ENCODE measurements around the gene CAMKMT.

The CAMKMT gene

DNA sequence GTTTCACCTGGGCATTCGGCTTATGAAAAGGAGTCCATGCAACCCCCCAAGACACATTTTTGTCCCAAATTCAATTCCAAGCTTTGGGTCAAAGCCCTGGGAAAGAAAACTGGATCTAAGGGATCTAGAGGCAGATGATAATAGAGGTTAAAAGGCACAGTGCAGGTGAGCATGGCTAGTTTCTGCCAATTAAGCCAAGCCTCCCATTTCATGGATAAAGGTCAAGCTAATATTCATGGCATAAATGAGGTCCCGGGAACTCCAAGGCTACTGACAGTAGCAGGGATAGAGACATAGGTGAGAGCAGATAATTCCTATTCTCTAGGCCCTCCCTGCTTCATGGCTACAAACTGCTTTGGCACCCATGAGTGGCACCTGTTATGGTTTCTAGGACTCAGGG is 83.1 kb downstream of the CAMKMT start:
- no peak for DNase-seq (ENCODE audit: low spot score)

DNA sequence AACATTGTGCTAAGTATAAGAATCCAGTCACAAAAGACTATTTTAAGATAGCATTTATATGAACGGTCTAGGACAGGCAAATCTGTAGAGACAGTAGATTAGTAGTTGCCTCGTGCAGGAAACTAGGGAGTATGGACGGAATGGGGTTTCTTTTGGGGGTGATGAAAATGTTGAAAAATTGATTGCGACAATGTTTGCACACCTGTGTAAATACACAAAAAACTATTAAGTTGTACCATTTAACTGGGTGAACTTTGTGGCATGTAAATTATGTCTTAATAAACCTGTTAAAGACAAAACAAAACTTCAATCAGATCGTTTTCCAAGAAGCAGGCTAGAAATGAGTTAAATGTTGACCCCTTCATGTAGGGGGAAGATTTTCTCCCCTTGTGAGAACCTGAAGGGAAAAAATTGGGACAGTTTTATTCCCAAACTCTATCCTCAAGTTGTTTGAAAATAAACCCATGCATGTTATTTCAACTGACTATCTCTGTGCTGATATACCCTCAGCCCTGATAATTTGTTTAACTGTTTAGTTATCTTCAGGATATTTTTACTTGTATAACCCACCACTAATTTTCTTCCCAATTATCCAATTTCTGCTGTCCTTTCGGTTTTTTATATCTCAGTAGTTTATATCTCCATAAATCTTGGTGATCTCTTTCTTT is 87.2 kb downstream of the CAMKMT start:
- no peak for DNase-seq (ENCODE audit: low spot score)

- no peak for DNase-seq (ENCODE audit: low spot score)
These were observed 88.3 kb downstream of the CAMKMT start for GRCh38 chr2:44450082-44450481.

GRCh38 chr2:44450806-44451205 is 89.1 kb downstream of the CAMKMT start:
- DNase-seq (ENCODE audit: low spot score) = no peak

GRCh38 chr2:44452069-44452583 is 90.4 kb downstream of the CAMKMT start:
- DNase-seq (ENCODE audit: low spot score) = no peak

- no peak for DNase-seq (ENCODE audit: low spot score)
These were observed 91.5 kb downstream of the CAMKMT start for GRCh38 chr2:44453259-44453658.

DNA sequence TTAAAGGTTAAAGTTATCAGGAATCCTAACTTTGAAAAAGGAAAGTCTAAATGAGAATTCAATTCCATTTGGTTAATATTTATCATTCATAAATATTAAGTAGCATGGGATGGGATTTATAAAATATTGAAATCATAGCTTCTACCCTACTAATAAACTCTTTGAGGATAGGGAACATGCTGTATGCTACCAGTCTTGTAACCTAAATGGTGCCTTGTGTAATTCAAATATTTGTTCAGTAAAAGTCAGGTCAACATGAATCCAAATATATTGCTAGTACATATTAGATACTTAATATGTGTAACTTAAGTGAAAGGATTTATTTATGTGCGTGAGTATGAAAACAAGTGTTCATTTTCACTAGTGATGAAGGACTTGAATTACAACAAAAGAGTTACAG is 94.1 kb downstream of the CAMKMT start:
- DNase-seq (ENCODE audit: low spot score) = no peak

DNA sequence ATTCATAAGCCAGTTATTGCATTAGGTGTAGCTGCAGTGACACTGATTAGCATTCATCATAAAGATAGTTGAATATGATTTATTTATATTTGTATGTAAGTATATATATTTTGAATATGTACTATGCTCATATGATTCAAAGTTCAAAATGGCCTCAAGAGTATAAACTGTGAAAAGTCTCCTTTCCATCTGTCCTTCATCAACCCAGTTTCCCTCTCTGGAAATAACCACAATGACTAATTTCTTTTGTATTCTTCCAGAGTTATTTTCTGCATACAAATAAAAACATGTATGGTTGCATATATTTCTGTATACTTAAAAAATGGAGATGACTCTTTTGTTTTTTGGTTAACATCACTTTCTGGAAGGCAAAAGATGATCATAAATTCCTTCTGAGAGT is 95.2 kb downstream of the CAMKMT start:
- DNase-seq (ENCODE audit: low spot score) = no peak

- no peak for DNase-seq (ENCODE audit: low spot score)
These were observed 98.0 kb downstream of the CAMKMT start for GRCh38 chr2:44459739-44460138.

DNA sequence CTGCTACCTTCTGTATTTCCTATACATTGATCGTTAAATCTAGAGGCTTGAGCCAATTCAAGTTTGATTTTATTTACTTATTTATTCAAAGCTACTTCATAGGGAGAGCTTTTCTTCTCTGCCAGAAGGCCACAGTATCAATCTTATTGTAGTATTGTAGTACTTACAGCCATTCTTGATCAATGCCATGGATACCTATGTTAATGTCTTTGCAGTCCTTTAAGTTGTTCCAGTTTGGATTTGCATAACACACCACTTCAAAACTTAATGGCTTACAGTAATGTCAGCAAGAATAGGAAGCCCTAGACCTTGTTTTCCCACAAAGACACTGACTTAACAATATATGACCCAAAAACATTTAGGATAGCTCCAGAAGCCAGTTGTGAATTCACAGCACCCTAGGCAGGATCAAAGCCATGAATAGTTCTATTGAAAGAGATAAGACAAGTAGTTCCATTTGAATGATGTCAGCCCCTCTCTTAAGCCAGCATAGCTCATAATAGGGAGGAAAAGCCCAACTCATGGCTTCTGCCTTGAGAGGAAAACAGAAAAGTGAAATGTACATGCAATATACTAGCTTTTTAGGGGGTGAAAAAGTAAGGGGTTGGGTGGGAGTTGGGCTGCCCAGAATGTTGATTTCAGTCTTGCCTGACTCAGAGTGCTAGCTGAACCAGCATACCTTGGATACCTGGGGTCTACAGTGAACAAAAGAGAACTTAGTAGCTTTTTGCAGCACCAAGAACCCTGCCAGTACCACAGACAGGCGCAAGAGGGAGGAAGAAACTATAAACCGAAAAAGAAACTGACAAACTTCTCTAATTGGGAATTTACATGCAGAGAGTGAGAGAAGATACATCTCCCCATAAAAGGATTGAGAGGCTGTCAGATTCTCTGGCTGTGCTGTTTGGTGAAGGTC is 101.4 kb downstream of the CAMKMT start:
- DNase-seq (ENCODE audit: low spot score) = no peak

- no peak for DNase-seq (ENCODE audit: low spot score)
These were observed 102.7 kb downstream of the CAMKMT start for GRCh38 chr2:44464437-44464836.

DNA sequence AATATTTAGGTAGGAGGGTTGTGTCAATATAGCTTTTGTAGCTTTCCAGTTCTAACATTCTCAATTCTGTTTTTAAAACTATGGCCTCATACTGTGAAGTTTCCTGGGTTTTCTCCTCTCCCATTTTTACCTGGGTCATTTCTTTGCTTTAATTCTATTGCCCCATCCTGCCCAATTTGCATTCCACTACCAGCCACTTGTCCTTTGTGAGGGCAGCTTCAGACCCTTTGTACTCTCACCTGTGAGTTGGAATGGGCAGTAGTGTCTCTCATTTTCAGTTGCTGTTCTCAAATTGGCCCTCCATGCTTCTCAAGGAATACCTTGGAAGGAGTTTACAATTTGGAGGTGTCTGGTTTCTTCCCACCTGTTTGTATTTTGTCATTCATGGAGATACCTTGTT is 108.4 kb downstream of the CAMKMT start:
- DNase-seq (ENCODE audit: low spot score) = no peak

DNA sequence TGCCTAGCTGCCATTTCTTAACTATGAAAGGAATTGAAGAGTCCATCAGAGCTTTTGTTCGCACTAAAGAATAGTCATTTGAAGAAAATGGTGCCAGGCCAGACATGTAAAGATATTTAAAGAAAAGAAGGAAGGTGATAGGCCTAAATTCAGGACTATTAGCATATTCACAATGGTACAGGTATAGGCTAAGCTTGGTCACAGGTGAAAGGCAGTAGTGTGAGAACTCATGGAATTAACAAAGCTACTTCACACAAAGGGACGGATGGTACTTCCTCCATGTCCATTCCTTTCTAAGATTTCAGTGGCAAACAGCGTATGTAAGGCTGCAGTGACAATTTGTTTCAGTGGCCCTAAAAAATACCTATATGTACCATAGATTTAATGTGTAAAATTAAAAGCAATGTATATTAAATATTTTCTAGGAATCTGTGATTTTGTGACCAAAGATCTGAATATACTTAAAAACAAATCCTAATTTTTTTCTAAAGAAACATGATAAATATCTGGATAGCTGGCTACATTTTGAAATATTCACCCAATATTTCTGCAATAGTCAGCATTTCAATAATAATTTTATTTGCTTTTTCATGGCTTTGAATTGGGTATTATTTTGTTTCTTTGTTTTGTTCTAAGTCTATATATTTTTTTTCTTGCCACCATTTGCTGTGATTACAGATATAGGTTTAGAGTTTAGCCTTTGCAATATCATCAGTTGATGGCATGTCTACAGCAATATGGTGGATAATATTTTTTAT is 116.1 kb downstream of the CAMKMT start:
- no peak for DNase-seq (ENCODE audit: low spot score)

DNA sequence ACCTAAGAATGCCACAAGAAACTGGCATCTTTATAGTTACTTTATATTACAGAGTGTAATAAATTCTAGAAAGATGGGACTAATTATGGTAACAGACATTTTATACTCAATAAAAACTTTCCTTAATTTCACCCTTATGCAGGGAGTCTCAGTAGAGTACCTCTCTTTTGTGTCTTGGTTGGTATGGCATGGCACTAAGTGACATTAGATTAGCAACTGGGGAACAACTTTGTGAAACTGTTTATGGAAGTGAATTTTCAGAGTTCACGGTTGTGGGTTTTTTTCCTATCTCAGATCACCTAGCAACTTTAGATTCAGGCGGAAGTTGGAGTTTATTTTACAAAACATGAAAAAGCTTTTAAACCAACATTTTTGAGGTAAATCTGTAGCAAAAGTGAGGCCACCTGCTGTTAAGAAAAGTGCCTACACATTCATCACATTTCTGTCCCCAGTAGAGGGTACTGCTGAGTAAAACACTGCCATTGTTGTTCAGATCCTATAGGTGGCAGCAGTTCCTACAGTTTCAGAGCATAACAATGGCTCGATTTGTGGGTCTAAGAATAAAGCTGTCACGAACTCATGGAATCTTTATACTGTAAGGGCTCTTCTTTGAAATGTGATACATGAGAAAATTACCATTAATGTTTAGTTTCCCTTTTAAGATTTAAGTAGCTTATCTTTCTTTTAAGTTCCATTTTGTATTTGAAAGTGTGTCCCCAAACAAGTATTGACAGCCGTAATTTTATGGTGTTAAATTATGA is 117.6 kb downstream of the CAMKMT start:
- DNase-seq (ENCODE audit: low spot score) = peak; percentile 87

GRCh38 chr2:44480068-44480467 is 118.3 kb downstream of the CAMKMT start:
- DNase-seq (ENCODE audit: low spot score) = no peak

- no peak for DNase-seq (ENCODE audit: low spot score)
These were observed 125.3 kb downstream of the CAMKMT start for GRCh38 chr2:44487052-44487451.

DNA sequence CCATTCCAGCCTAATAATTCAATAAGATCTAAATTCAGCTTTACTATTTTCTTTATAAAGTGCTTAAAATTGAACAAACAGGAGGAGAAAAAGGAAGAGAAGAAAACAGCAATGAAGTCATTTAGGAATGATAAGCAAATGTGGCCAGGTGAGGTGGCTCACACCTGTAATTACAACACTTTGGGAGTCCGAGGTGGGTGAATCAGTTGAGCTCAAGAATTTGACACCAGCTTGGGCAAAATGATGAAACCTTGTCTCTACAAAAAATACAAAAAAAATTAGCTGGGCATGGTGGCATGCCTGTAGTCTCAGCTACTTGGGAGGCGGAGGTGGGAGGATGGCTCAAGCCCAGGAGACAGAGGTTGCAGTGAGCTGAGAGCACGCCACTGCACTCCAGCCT is 129.0 kb downstream of the CAMKMT start:
- DNase-seq (ENCODE audit: low spot score) = no peak

DNA sequence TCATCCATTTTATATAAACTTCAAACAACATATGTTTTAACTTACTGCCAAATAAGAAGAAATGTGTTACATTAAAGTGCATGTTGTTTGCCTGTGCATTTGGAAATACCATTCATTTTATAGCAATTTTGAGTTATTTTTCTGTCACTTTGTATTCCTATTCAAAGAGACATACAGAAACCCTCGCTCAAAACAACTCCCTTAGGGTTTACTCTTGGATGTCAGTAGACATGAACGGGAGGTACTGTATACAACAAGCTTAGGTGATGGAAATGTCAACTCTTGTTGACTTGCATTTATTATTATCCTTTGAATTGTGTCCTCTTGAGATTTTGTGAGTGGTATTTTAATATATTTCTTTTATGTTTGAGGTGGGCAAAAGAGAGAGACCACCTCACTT is 132.3 kb downstream of the CAMKMT start:
- no peak for DNase-seq (ENCODE audit: low spot score)

DNA sequence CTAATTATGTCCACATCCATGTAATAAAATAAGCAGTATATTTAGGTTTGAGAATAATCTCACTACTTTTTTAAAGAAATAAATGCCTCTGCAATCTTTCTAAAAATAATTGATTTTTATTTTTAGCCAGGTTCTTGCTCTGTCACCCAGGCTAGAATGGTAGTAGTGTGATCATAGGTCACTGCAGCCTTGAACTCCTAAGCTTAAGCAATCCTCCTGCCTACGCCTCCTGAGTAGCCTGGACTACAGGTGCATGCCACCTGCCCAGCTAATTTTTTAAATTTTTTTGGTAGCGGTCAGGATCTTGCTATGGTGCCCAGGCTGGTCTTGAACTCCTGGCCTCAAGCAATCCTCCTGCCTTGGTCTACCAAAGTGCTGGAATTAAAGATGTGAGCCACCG is 133.3 kb downstream of the CAMKMT start:
- DNase-seq (ENCODE audit: low spot score) = no peak

- DNase-seq (ENCODE audit: low spot score) = no peak
These were observed 133.8 kb downstream of the CAMKMT start for GRCh38 chr2:44495544-44495943.

DNA sequence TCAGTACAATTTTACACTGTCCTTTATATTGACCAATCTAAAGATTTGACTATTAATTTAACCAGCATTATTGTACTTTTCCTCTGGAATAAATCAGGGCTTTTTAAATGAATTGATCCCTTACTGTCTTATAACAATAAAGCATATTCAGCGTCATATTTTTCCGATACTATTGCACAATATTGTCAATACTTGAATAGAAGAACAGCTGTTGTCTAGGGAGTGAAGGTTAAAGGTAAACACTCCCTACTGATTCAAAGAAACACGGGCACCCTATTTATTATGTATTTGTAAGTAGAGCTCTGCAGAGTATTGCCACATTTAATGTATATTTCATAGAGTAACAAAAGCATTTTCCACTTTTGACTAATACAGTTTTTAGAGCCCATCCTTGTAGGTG is 134.4 kb downstream of the CAMKMT start:
- no peak for DNase-seq (ENCODE audit: low spot score)

DNA sequence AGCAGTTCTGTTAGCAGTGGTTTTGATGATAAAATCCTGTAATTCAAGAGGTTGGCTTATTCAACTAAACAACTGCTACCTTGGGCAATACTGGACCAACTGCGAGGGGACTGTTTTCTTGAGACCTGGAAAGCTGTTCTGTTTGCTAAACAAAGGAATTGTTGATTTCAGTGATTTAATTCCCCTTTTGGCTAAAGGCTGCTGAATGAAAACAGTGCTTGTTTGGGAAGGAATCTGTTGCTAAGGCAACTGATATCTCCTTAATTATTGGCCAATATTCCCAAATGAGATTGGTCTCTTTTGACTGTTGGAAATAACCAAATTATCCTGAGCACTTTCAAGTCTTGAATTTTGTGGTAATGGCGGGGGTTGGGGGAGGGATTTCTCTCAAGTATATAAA is 136.8 kb downstream of the CAMKMT start:
- no peak for DNase-seq (ENCODE audit: low spot score)
